Activated effector memory CD4-positive, alpha-beta T cell treated with anti-CD3 and anti-CD28 coated beads, Interleukin-2, amount 50 U/mL, for 16 hours (primary cell): ENCODE results near the gene LONRF2.
"Not testable (repeated sequence)": the region's sequence is repeated elsewhere in the genome, so short reads cannot be mapped to it uniquely, and the experiment has no call there.

ENCODE experiments used
- DNase-seq: peaks from one replicate; pipeline ENCODE4 v3.0.0-alpha.2; 2020

LONRF2 gene

DNA sequence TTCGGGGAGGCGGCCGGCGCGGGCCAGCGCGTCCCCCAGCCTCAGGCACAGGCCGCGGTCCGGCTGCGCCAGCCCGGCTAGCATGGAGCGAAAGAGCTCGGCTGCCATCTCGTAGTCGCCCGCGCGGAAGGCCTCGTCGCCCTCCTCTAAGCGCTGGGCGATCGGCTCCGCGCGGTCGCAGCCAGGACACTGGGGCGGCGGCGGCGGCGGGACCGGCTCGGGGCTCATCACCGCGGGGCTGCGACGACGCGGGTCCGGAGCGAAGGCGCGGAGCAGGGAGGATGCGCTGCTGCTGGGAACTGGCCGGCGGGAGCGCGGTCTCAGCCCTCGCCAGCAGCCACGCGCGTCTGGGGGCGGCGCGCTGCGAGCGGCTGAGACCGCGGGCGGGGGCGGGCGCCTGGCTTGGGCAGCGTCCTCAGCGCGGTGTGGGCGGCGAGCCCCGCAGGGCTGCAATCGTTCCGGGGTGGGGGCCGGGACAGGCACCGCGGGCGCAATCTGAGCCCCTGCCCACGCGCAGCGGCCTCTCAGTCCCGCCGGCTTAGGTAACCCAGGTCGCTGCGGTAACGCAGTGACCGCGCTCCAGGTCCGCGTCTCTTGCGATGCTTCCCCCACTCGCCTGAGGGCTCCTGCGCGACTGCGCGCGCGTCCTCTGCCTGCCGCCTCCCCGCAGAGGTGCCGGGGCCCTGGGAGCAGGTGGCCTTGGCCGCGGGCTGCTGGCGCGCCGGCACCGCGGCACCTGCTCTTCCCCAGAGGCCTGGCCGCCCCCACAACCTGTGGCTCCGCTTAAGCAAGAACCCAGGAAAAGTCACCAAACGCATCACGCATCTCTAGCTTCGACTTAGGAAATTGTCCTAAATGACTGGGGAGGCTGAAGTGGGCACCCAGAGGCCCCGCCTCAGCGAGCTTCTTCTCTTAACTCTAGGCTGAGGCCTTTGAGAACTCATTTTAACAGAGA is at the start of gene LONRF2:
TSS of gene LONRF2 (minus strand) at position 636 of the 955 bp plus-strand sequence. CDS start at position 228, 408 bp downstream.
- DNase-seq, result peak; percentile 66

DNA sequence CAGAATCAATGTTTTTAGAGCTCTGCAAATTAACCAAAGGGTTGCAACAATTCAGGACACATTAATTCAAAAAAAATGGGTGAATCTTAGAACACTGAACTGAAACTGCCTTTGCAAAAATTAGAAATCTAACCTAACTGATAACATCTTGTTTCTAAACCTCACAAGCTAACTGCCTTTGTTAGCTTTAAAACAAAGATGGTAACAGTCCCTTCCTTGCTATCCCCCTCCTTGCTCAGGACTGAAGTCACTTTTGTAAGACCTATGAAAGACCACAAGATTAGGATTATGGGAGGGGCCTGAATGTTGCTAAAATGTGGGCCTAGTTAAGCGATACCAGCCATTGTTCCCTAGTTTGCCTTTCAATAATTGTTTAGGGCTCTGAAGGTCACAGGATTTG is 44.9 kb upstream of the LONRF2 start:
- no peak for DNase-seq

DNA sequence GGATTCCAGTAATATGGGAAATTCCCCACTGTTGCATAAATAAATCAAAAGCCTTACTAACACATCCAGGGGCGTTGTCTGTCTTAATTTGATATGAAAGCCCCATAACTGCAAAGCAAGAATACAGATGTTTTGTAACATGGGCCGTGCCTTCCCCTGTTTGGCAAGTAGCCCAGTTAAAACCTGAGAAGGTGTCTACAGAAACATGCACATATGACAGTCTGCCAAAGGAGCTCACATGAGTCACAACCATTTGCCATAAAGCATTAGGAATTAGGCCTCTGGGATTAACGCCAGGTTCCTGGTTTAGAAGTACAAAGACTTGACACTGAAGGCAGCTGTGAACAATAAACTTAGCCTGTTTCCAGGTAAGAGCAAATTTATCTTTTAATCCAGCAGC is 43.1 kb upstream of the LONRF2 start:
- DNase-seq, result no peak

DNA sequence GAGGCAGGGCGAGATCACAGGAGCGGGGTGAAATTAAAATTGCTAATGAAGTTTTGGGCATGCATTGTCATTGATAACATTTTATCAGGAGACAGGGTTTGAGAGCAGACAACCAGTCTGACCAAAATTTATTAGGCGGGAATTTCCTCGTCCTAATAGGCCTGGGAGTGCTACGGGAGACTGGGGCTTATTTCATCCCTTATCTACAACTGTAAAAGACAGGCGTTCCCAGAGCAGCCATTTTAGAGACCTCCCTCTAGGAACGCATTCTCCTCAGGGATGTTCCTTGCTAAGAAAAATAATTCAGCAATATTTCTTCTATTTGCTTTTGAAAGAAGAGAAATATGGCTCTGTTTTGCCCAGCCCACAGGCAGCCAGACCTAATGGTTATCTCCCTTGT is 40.0 kb upstream of the LONRF2 start:
- not testable (repeated sequence) for DNase-seq

- DNase-seq, result no peak
Measured at GRCh38 chr2:100359576-100359975, 37.3 kb upstream of the LONRF2 start.

DNA sequence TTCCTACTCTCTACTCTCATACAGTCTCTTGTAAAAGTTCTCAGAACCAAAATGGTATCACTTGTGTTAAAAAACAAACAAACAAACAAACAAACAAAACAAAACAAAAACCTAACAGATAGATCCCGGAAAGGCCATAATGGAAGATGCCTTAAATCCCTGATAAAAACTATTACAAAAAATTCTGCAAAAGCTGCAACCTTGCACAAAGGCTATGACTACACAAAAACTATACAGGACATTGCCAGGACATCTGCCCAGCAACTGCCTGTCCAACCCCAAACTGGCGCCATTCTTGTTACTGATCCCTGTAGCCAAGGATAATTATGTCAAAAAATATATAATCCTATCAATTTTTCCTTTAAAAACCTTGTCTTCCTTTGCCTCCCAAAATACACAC is 36.3 kb upstream of the LONRF2 start:
- DNase-seq, result no peak

DNA sequence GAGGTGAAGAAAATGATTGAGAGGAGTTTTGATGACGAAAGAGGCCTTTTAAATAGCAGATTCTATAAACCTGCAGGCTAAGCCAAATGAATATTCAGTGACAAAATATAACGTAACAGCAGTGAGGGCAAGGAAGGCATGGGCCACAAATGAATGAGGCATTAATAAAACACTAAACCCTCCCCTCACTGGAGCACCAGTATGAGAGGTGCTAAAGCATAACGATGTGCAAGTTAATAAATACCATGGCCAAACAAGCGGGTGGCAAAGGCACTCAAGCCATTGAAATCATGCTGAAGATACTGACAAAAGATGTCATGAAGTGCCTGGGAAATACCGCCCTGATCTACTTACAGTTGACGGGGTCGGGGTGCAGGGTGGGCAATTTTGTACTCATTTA is 30.2 kb upstream of the LONRF2 start:
- DNase-seq, result no peak

DNA sequence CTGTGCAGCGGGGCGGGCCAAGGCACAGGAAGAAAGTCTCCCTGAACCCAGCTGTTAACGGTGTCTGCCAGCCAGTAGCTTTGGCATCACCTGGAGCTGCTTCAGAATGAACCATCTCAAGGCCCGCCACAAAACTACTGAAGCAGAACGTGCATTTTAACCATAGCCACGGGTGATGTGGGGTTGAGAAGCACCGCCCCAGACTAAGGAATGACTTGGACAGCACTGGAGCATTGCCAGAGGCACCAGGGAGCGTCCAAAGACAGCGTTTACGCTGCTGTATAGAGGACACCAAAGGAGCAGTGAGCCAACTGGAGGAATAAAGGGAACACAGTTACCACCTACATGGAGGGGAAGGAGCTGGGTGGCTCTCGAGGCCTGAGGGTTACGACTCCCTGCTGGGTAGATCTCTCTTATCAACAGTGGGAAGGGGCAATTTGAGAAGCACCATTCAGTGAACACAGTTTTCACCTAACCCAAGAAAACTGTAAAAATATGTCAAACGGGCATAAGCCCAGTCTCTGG is 28.4 kb upstream of the LONRF2 start:
- no peak for DNase-seq

- not testable (repeated sequence) for DNase-seq
Measured at GRCh38 chr2:100345144-100345543, 22.8 kb upstream of the LONRF2 start.

- no peak for DNase-seq
Measured at GRCh38 chr2:100344433-100344832, 22.1 kb upstream of the LONRF2 start.

DNA sequence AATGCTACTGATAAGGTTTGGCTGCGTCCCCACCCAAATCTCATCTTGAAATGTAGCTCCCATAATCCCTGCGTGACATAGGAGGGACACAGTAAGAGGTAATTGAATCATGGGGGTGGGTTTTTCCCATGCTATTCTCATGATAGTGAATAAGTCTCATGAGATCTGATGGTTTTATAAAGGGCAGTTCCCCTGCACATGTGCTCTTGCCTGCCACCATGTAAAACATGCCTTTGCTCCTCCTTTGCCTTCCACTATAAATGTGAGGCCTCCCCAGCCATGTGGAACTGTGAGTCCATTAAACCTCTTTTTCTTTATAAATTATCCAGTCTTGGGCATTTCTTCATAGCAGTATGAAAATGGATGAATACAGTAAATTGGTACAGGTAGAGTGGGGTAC is 20.2 kb upstream of the LONRF2 start:
- DNase-seq, result not testable (repeated sequence)

GRCh38 chr2:100339823-100340222 is 17.5 kb upstream of the LONRF2 start:
- DNase-seq, result no peak

DNA sequence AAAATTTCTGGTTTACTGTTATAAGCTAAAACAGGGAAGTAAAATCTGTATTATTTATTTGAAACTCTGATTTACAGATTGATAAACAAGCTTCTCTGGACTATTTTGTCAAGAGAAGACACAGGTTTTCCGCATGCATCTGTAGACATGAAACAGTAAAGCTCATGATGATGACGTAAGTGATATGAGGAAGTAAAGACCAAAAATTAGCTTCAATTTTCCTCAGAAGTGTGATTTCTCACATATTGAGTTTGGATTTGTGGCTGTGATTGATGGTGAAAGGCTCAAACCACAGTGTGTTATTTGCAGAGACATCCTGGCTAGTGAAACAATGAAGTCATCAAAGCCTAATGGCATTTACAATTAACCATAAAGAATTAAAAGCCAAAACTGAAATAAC is 12.6 kb upstream of the LONRF2 start:
- no peak for DNase-seq

- DNase-seq, result no peak
Measured at GRCh38 chr2:100327742-100328141, 5.4 kb upstream of the LONRF2 start.

DNA sequence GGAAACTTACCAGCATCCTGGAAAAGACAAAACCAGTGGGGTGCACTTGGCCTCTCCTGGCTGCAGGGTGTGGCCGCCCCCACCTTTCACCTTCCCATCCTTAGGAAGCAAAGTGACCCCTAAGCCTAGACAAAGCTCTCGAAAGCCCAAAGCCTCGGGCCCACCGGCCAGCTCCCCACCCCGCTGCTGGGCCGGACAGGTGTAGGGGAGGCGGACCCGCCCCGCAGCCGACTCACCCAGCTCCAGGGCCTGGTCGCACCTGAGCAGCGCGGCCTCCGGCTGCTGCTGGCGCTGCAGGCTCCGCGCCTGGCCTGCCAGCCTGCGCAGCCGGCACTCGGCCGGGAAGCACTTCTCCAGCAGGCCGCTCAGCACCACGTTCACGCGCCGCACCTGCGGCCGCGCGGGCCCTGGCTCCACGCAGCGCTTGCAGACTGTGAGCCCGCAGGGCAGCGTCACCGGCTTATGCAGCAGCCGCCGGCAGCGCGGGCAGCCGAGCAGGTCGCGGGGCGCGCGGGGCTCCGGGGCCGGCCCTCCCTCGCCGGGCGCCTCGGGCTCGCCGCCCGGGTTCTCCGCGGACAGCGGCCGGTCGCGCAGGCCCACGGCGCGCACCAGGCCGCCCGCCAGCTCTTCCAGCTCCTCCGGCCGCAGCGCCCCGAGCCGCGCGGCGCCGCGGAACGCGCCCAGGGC is 979 bp downstream of the LONRF2 start:
- DNase-seq, result no peak

DNA sequence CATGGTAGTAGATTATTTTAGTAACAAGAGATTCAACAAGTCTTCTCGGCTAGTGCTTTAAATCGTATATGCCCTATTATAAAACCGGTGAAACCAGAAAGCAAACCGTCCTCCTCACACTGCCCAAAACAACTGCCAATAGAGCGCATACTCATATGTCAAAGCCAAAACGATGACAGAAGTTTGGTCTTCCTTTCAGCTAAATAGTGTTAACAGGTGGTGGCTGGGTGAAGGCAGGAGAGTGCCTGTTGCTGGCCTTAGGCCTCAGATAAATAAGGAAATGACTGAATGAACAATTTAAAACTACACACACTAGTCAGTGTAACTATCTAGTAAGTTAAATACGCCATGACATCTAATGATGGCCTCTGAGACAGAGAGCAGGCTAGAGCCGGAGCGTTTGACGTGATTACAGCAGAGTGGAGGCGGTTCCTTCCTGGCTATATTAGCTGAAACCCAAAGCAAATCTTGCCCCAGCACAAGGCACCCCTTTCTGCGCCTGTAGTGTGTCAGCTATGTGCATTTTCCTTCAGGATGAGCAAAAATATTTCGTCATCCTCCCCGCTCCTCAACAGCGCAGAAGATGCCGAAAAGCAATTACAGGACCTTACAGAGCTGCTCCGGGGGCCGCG is 1.6 kb downstream of the LONRF2 start:
- DNase-seq, result no peak

DNA sequence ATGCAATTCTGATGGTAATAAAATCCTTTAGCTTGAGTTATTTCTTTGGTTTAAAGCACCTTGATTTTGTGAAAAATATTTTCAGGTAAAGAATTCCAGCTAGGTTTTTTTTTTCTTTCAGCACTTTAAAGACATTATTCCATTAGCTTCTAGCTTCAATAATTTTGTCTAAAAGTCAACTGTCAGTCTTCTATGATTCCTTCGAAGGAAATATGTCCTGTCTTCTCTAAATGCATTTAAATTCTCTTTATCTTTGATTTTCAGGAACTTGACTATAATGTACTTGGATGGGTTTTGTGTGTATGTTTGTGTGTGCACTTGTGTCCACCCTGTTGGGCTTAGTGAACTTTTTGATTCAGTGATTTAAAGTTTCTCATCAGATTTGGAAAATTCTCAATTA is 4.7 kb downstream of the LONRF2 start:
- no peak for DNase-seq

DNA sequence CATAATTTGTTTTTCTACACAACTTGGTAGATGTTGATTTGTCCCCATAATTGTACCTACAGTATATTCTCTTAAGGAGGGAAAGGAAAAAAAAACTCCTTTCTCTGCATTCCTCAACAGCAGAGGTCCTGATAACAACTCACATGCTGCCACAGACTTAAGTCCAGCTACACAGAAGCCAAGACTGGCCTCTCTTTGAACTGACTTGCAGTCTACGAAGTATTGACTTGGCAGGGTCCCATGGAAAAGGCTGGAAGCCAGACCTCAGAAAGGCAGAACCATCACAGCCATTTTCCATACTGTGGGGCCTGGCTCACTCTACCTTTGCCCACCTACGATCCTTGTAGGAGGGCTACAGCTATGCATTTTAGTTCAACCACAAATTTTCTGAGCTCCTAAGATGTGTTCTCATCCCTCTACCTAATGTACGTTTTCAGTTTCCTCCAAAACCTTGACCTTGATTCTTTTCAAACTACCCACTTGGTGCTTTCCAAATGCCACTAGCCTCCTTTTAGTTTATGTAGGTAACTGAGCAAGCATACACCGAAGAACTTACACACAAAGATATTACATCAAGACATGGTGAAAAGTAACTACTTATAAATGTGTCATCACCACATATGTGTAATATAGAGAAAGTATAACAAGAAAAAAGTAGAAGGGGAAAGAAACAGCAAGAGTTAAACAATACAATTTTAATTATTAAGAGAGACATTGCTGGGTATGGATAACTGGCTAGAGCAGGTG is 12.2 kb downstream of the LONRF2 start:
- DNase-seq, result no peak

DNA sequence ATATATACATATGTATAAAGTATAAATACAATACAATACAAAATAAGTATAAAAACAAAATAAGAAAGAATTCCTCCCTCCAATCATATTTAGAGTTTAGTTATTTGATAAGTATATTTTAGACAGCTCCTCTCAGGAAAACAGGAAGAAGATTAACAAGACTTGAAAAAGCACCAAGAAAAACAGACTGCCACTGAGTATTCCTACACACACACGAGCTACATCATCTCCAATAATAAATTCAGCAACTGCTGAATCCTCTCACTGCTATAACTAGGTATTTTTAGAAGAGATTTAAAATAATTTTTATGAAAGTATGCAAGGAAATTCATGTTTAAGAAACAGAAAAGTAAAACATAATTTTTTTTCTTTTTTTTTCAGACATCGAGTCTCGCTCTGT is 13.0 kb downstream of the LONRF2 start:
- DNase-seq, result no peak

GRCh38 chr2:100303744-100304143 is 18.6 kb downstream of the LONRF2 start:
- DNase-seq, result no peak

DNA sequence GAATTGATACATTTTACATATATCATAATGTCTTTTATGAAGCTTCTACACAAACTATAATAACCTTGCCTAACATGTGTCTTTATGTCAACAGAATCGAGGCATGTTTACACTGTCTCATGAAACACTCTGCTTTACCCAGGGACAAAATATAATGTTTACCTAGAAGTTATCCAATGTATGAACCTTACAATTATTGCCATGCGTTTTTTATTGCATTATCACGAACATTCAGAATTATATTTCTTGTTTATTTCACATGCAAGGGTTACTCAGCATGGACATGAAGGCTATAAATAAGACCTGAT is 19.8 kb downstream of the LONRF2 start:
- DNase-seq, result no peak

GRCh38 chr2:100301881-100302584 is 20.3 kb downstream of the LONRF2 start:
- no peak for DNase-seq
